KOPT-K1 (cell line): ENCODE results near the gene LYZL4.

Experiments used
- H3K27ac ChIP-seq: fragments of 200-600 bp; sonication (generic); 2 replicates; pipeline ENCODE4 v1.5.1; 2016; ENCODE audit warnings: antibody characterized with exemption, mild to moderate bottlenecking, low read depth, low read length; ENCODE audit not compliant: poor library complexity, severe bottlenecking
- H3K36me3 ChIP-seq: fragments of 200-600 bp; sonication (generic); 2 replicates; pipeline ENCODE4 v1.5.1; 2017; ENCODE audit warnings: antibody characterized with exemption, mild to moderate bottlenecking, low read length, moderate library complexity; ENCODE audit not compliant: insufficient read depth
- H3K9me3 ChIP-seq: fragments of 200-600 bp; sonication (generic); 2 replicates; pipeline ENCODE4 v1.5.1; 2017; ENCODE audit warnings: antibody characterized with exemption, low read length, mild to moderate bottlenecking; ENCODE audit not compliant: insufficient read depth, poor library complexity, severe bottlenecking

The LYZL4 gene

GRCh38 chr3:42438758-42439157 is 28.3 kb upstream of the LYZL4 start:
- Histone ChIP-seq H3K27ac (no peak overlapping the region), H3K36me3 (no peaks in the 10 kb centered on the region), H3K9me3 (no peaks in the 10 kb centered on the region)

- no peaks in the 10 kb centered on the region for H3K36me3 ChIP-seq
- H3K27ac ChIP-seq, result no peak overlapping the region
- no peaks in the 10 kb centered on the region for H3K9me3 ChIP-seq
These were observed 27.8 kb upstream of the LYZL4 start for GRCh38 chr3:42438193-42438592.

DNA sequence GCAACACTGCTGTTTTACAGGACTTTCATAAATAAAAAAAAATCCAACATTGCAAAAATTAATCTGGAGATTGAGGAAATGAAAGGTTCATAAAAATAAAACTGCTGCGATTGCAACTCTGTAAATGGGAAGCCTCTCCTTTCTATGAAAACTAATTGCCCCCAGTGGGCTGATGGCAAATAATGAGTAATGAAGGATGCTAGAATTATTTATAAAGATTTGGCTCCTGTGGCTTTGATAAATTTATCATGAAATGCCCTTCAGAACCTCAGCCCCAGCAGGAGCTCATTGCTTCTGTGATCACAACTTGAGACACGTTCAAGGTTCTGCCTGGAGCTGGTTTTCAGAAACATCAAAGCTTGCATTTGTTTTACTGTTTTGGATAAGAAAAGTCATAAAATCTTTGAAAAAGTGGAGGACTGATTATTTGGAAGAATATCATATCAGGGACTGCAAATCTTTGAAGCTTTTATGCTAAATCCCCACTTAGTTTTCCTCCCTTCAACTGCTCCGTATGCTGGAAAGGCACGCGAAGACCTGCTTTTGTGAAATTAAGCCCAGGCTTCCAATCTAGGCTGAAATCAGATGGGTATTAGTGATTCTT is 24.5 kb upstream of the LYZL4 start:
- Histone ChIP-seq H3K27ac (no peak overlapping the region), H3K36me3 (no peaks in the 10 kb centered on the region), H3K9me3 (peaks cover 10% of the 10 kb centered on the region)

GRCh38 chr3:42432485-42432884 is 22.1 kb upstream of the LYZL4 start:
- Histone ChIP-seq H3K27ac (no peak overlapping the region), H3K9me3 (peaks cover 10% of the 10 kb centered on the region), H3K36me3 (no peaks in the 10 kb centered on the region)

DNA sequence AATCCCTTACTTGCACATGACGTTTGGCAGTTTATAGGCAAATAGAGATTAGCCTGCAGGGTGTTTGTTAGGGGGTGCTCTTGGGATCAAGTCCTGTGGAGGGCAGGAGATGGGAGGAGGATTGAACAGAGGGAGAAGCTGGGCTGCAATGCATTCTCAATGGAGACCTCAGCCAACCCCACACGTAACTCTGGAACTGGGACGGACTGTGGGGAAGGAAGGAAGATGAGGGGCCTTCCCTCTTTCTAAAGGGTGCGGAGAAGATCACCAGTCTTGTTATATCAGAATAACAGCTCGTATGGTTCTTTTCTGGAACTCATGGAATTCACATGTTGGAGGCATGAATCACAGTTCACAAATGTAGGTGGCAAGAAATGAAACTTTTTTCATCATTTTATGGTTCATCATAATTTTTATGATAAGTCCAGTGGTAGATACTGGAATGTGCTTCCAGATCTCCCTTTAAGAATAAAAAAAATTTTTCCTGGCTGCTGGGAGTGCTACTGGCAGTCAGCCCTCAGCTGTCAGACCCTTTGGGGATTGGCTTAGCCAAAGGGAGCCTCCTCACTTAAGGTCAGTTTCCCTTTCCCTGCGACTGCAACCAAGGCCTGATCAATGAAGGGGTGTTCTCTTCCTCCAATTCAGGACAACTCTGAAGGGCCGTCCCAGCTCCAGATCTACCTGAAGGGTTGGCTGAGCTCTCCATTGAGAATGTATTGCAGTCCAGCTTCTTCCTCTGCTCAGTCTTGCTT is 20.5 kb upstream of the LYZL4 start:
- H3K27ac ChIP-seq, result no peak overlapping the region
- H3K9me3 ChIP-seq, result peaks cover 10% of the 10 kb centered on the region
- no peaks in the 10 kb centered on the region for H3K36me3 ChIP-seq

- no peak overlapping the region for H3K27ac ChIP-seq
- H3K36me3 ChIP-seq, result no peaks in the 10 kb centered on the region
- peaks cover 10% of the 10 kb centered on the region for H3K9me3 ChIP-seq
These were observed 18.4 kb upstream of the LYZL4 start for GRCh38 chr3:42428830-42429229.

- Histone ChIP-seq H3K27ac (no peak overlapping the region), H3K9me3 (no peaks in the 10 kb centered on the region), H3K36me3 (no peaks in the 10 kb centered on the region)
These were observed 15.5 kb upstream of the LYZL4 start for GRCh38 chr3:42425736-42426407.

DNA sequence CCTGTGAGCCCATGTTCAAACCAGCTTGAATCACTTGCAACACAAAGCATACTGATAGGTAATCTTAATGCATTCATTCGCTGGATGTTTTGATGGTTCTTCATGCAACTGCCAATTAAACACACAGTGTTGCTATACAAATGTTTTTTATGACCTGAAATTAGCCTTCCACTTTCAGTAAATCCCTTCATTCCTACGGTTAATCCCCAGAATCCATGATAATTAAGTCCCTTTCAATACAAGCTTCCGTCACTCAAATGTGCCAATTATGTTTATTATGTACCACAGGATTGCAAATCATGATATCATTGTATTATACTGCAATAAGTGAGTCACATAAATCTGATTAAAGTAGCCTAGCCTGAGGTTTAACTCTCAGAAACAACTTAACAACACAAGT is 14.5 kb upstream of the LYZL4 start:
- H3K9me3 ChIP-seq, result no peaks in the 10 kb centered on the region
- H3K36me3 ChIP-seq, result no peaks in the 10 kb centered on the region
- no peak overlapping the region for H3K27ac ChIP-seq

GRCh38 chr3:42421818-42422796 is 11.7 kb upstream of the LYZL4 start:
- no peaks in the 10 kb centered on the region for H3K9me3 ChIP-seq
- no peaks in the 10 kb centered on the region for H3K36me3 ChIP-seq
- no peak overlapping the region for H3K27ac ChIP-seq

GRCh38 chr3:42419563-42419962 is 9.2 kb upstream of the LYZL4 start:
- no peaks in the 10 kb centered on the region for H3K9me3 ChIP-seq
- no peaks in the 10 kb centered on the region for H3K36me3 ChIP-seq
- H3K27ac ChIP-seq, result no peak overlapping the region

- H3K27ac ChIP-seq, result no peak overlapping the region
- H3K9me3 ChIP-seq, result no peaks in the 10 kb centered on the region
- H3K36me3 ChIP-seq, result no peaks in the 10 kb centered on the region
These were observed 2.2 kb upstream of the LYZL4 start for GRCh38 chr3:42412526-42413155.

DNA sequence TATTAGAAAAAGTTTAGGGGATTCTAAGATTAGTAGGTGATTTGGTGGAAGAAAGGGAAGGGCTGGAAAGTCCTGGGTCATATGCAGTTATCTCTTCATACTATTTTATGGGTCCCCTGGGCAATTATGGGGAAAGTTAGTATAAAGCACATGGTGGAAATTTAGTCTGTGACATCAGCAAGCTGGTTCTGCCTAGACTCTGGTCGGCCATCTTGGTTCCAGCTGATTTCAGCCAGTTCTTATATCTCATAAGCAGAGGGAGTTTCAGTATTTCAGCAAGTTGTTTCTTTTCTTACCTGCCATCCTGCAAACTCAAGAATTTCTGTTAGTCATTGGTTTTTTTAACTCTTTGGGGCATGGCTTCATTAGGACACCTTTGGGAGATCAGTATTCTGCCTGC is 1.0 kb upstream of the LYZL4 start:
- Histone ChIP-seq H3K9me3 (no peaks in the 10 kb centered on the region), H3K36me3 (no peaks in the 10 kb centered on the region), H3K27ac (no peak overlapping the region)

GRCh38 chr3:42408156-42408555 is 2.3 kb downstream of the LYZL4 start:
- Histone ChIP-seq H3K9me3 (no peaks in the 10 kb centered on the region), H3K27ac (no peak overlapping the region), H3K36me3 (no peaks in the 10 kb centered on the region)

GRCh38 chr3:42406727-42407450 is 3.5 kb downstream of the LYZL4 start:
- Histone ChIP-seq H3K9me3 (no peaks in the 10 kb centered on the region), H3K27ac (no peak overlapping the region), H3K36me3 (no peaks in the 10 kb centered on the region)
